ENCODE measurements around the gene DPEP1. TPM values are rescaled to one million over a fixed set of nuclear protein-coding genes. Genes with fewer than 3 reads are reported as not detected.

DPEP1 gene
- total and polyA plus RNA-seq, 2 experiments from 2014 or later, result 1.7 to 2.3 TPM

DNA sequence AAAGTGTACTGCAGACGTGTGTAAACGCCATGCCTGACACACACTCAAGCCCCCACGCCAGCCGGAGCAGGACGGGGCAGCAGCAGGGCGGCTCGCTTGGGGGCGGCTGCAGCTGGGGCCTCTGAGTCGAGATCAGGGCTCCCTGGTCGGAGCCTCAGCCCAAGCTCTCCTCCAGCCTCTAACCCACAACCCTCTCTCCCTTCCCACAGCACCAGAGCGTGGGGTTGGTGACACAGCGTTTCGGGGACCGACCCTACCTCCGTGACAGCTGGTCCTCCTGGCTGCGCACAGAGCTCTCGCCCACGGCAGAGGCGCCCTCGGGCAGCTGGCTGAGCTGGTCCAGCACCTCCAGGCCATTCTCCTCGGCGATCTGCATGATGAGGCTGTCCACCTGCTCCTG, 32.8 kb downstream of the DPEP1 start:
- Mint-ChIP-seq H3K9me3 (no peaks in the 10 kb centered on the region; the same call in 2 of the 3 replicates), H3K4me3 (no peak overlapping the region), H3K36me3 (ENCODE audit: low read depth) (peaks cover 32% of the 10 kb centered on the region), H3K27me3 (ENCODE audit: insufficient read depth, low read depth, poor library complexity) (peaks cover 10% of the 10 kb centered on the region), H3K27ac (no peak overlapping the region), H3K4me1 (no peaks in the 10 kb centered on the region)
- H2AFZ ChIP-seq, result no peak overlapping the region
- H3K4me2 ChIP-seq, result no peak overlapping the region
- TF ChIP-seq CREB1 (CRISPR knock-in tag; IDR thresholded peaks at IDR 0.05; ENCODE audit: low read depth), result no peak
- TF ChIP-seq ZNF114 (CRISPR knock-in tag; IDR thresholded peaks at IDR 0.05), result no peak
- no peak for TF ChIP-seq POLR2AphosphoS5 (IDR thresholded peaks at IDR 0.05; ENCODE audit: low read depth)
- TF ChIP-seq, protein P1, sequence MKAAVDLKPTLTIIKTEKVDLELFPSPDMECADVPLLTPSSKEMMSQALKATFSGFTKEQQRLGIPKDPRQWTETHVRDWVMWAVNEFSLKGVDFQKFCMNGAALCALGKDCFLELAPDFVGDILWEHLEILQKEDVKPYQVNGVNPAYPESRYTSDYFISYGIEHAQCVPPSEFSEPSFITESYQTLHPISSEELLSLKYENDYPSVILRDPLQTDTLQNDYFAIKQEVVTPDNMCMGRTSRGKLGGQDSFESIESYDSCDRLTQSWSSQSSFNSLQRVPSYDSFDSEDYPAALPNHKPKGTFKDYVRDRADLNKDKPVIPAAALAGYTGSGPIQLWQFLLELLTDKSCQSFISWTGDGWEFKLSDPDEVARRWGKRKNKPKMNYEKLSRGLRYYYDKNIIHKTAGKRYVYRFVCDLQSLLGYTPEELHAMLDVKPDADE (IDR thresholded peaks at IDR 0.05), result no peak
- no peak for TF ChIP-seq EZH2phosphoT487 (IDR thresholded peaks at IDR 0.05; ENCODE audit: unreplicated experiment)
- no peak for TF ChIP-seq ZNF331 (CRISPR knock-in tag; IDR thresholded peaks at IDR 0.05; ENCODE audit: low read depth)
- TF ChIP-seq STAT1 (IDR thresholded peaks at IDR 0.05; ENCODE audit: unreplicated experiment), result no peak
- TF ChIP-seq NANOG (IDR thresholded peaks at IDR 0.05; ENCODE audit: borderline replicate concordance), result no peak
- TF ChIP-seq JUNB (IDR thresholded peaks at IDR 0.05; ENCODE audit: unreplicated experiment), result no peak
- TF ChIP-seq, protein P2, sequence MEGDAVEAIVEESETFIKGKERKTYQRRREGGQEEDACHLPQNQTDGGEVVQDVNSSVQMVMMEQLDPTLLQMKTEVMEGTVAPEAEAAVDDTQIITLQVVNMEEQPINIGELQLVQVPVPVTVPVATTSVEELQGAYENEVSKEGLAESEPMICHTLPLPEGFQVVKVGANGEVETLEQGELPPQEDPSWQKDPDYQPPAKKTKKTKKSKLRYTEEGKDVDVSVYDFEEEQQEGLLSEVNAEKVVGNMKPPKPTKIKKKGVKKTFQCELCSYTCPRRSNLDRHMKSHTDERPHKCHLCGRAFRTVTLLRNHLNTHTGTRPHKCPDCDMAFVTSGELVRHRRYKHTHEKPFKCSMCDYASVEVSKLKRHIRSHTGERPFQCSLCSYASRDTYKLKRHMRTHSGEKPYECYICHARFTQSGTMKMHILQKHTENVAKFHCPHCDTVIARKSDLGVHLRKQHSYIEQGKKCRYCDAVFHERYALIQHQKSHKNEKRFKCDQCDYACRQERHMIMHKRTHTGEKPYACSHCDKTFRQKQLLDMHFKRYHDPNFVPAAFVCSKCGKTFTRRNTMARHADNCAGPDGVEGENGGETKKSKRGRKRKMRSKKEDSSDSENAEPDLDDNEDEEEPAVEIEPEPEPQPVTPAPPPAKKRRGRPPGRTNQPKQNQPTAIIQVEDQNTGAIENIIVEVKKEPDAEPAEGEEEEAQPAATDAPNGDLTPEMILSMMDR (conservative IDR thresholded peaks at IDR 0.05; ENCODE audit: low read depth in 2 of 2), result no peak
- TF ChIP-seq, protein P3, sequence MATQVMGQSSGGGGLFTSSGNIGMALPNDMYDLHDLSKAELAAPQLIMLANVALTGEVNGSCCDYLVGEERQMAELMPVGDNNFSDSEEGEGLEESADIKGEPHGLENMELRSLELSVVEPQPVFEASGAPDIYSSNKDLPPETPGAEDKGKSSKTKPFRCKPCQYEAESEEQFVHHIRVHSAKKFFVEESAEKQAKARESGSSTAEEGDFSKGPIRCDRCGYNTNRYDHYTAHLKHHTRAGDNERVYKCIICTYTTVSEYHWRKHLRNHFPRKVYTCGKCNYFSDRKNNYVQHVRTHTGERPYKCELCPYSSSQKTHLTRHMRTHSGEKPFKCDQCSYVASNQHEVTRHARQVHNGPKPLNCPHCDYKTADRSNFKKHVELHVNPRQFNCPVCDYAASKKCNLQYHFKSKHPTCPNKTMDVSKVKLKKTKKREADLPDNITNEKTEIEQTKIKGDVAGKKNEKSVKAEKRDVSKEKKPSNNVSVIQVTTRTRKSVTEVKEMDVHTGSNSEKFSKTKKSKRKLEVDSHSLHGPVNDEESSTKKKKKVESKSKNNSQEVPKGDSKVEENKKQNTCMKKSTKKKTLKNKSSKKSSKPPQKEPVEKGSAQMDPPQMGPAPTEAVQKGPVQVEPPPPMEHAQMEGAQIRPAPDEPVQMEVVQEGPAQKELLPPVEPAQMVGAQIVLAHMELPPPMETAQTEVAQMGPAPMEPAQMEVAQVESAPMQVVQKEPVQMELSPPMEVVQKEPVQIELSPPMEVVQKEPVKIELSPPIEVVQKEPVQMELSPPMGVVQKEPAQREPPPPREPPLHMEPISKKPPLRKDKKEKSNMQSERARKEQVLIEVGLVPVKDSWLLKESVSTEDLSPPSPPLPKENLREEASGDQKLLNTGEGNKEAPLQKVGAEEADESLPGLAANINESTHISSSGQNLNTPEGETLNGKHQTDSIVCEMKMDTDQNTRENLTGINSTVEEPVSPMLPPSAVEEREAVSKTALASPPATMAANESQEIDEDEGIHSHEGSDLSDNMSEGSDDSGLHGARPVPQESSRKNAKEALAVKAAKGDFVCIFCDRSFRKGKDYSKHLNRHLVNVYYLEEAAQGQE (IDR thresholded peaks at IDR 0.05; ENCODE audit: unreplicated experiment), result no peak
- TF ChIP-seq, protein P4, sequence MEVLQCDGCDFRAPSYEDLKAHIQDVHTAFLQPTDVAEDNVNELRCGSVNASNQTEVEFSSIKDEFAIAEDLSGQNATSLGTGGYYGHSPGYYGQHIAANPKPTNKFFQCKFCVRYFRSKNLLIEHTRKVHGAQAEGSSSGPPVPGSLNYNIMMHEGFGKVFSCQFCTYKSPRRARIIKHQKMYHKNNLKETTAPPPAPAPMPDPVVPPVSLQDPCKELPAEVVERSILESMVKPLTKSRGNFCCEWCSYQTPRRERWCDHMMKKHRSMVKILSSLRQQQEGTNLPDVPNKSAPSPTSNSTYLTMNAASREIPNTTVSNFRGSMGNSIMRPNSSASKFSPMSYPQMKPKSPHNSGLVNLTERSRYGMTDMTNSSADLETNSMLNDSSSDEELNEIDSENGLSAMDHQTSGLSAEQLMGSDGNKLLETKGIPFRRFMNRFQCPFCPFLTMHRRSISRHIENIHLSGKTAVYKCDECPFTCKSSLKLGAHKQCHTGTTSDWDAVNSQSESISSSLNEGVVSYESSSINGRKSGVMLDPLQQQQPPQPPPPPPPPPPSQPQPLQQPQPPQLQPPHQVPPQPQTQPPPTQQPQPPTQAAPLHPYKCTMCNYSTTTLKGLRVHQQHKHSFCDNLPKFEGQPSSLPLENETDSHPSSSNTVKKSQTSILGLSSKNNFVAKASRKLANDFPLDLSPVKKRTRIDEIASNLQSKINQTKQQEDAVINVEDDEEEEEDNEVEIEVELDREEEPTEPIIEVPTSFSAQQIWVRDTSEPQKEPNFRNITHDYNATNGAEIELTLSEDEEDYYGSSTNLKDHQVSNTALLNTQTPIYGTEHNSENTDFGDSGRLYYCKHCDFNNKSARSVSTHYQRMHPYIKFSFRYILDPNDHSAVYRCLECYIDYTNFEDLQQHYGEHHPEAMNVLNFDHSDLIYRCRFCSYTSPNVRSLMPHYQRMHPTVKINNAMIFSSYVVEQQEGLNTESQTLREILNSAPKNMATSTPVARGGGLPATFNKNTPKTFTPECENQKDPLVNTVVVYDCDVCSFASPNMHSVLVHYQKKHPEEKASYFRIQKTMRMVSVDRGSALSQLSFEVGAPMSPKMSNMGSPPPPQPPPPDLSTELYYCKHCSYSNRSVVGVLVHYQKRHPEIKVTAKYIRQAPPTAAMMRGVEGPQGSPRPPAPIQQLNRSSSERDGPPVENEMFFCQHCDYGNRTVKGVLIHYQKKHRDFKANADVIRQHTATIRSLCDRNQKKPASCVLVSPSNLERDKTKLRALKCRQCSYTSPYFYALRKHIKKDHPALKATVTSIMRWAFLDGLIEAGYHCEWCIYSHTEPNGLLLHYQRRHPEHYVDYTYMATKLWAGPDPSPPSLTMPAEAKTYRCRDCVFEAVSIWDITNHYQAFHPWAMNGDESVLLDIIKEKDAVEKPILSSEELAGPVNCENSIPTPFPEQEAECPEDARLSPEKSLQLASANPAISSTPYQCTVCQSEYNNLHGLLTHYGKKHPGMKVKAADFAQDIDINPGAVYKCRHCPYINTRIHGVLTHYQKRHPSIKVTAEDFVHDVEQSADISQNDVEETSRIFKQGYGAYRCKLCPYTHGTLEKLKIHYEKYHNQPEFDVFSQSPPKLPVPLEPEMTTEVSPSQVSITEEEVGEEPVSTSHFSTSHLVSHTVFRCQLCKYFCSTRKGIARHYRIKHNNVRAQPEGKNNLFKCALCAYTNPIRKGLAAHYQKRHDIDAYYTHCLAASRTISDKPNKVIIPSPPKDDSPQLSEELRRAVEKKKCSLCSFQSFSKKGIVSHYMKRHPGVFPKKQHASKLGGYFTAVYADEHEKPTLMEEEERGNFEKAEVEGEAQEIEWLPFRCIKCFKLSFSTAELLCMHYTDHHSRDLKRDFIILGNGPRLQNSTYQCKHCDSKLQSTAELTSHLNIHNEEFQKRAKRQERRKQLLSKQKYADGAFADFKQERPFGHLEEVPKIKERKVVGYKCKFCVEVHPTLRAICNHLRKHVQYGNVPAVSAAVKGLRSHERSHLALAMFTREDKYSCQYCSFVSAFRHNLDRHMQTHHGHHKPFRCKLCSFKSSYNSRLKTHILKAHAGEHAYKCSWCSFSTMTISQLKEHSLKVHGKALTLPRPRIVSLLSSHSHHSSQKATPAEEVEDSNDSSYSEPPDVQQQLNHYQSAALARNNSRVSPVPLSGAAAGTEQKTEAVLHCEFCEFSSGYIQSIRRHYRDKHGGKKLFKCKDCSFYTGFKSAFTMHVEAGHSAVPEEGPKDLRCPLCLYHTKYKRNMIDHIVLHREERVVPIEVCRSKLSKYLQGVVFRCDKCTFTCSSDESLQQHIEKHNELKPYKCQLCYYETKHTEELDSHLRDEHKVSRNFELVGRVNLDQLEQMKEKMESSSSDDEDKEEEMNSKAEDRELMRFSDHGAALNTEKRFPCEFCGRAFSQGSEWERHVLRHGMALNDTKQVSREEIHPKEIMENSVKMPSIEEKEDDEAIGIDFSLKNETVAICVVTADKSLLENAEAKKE (CRISPR knock-in tag; IDR thresholded peaks at IDR 0.05), result no peak
- no peak for TF ChIP-seq EZH2 (IDR thresholded peaks at IDR 0.05; ENCODE audit: low read depth, unreplicated experiment)
- ATAC-seq, result no peak
- H3F3A ChIP-seq (replicated peaks; ENCODE audit: low read depth), result peaks cover 4% of the 10 kb centered on the region; the same call in 1 of the 2 replicates
- H3K79me2 ChIP-seq (replicated peaks; ENCODE audit: insufficient read depth), result no peaks in the 10 kb centered on the region
- H3K27me3 ChIP-seq (ENCODE audit: insufficient read depth), result no peaks in the 10 kb centered on the region
- H3K36me3 ChIP-seq (ENCODE audit: insufficient read depth), result no peaks in the 10 kb centered on the region
- 0 out of 2 replicates have a peak, but pooled peaks cover 3% of the 10 kb centered on the region for H4K20me1 ChIP-seq (replicated peaks; ENCODE audit: insufficient read depth)
- no peak overlapping the region for H3K27ac ChIP-seq (ENCODE audit: low read depth)
- no peak for DNase-seq (ENCODE audit: low spot score)
- no peaks in the 10 kb centered on the region for H3K4me1 ChIP-seq (ENCODE audit: insufficient read depth)
- no peaks in the 10 kb centered on the region for H3K9me2 ChIP-seq (ENCODE audit: insufficient read depth)
- H3K4me3 ChIP-seq, result no peak overlapping the region

Data from GM23338 (cell line).